IPS-20b (cell line): ENCODE measurements around the gene PPP1R9A.

Experiments
- H3K27ac ChIP-seq: one replicate; pipeline ENCODE4 v1.5.1; 2013; ENCODE audit warnings: low read length
- H3K27me3 ChIP-seq: 2 replicates; pipeline ENCODE4 v1.6.1; 2013; ENCODE audit warnings: mild to moderate bottlenecking, low read length, inconsistent platforms; ENCODE audit not compliant: insufficient read depth
- H3K36me3 ChIP-seq: 2 replicates; pipeline ENCODE4 v1.6.1; 2013; ENCODE audit warnings: low read depth, mild to moderate bottlenecking, inconsistent platforms, low read length, moderate library complexity; ENCODE audit not compliant: insufficient read depth
- H3K4me1 ChIP-seq: 2 replicates; pipeline ENCODE4 v1.6.1; 2013; ENCODE audit warnings: mild to moderate bottlenecking, control low read depth, inconsistent platforms, low read length, moderate library complexity; ENCODE audit not compliant: insufficient read depth
- H3K4me3 ChIP-seq: 2 replicates; pipeline ENCODE4 v1.5.1; 2013; ENCODE audit warnings: mild to moderate bottlenecking, low read length, inconsistent platforms
- H3K9ac ChIP-seq: 2 replicates; pipeline ENCODE4 v1.6.1; 2013; ENCODE audit warnings: low read depth, mild to moderate bottlenecking, inconsistent platforms, low read length, moderate library complexity
- H3K9me3 ChIP-seq: 2 replicates; pipeline ENCODE4 v1.6.1; 2013; ENCODE audit warnings: mild to moderate bottlenecking, low read depth, low read length, inconsistent platforms; ENCODE audit not compliant: insufficient read depth

PPP1R9A gene

GRCh38 chr7:95330961-95331337 lies 423.6 kb downstream of the PPP1R9A start:
- no peak overlapping the region for H3K9ac ChIP-seq
- H3K27me3 ChIP-seq = no peaks in the 10 kb centered on the region
- H3K4me3 ChIP-seq = no peak overlapping the region
- no peaks in the 10 kb centered on the region for H3K36me3 ChIP-seq
- peaks cover 10% of the 10 kb centered on the region; the same call in 1 of the 2 replicates for H3K4me1 ChIP-seq
- H3K9me3 ChIP-seq = no peaks in the 10 kb centered on the region
- H3K27ac ChIP-seq = no peak overlapping the region

- Histone ChIP-seq H3K4me3 (no peak overlapping the region), H3K36me3 (no peaks in the 10 kb centered on the region), H3K27me3 (no peaks in the 10 kb centered on the region), H3K4me1 (peaks cover 10% of the 10 kb centered on the region; the same call in 1 of the 2 replicates), H3K9me3 (no peaks in the 10 kb centered on the region), H3K9ac (no peak overlapping the region), H3K27ac (no peak overlapping the region)
These were observed 427.1 kb downstream of the PPP1R9A start for GRCh38 chr7:95334447-95334846.

- no peaks in the 10 kb centered on the region for H3K9me3 ChIP-seq
- H3K4me3 ChIP-seq = no peak overlapping the region
- H3K9ac ChIP-seq = no peak overlapping the region
- peaks cover 10% of the 10 kb centered on the region; the same call in 1 of the 2 replicates for H3K4me1 ChIP-seq
- H3K36me3 ChIP-seq = no peaks in the 10 kb centered on the region
- no peaks in the 10 kb centered on the region for H3K27me3 ChIP-seq
- H3K27ac ChIP-seq = no peak overlapping the region
These were observed 427.7 kb downstream of the PPP1R9A start for GRCh38 chr7:95335093-95335492.

GRCh38 chr7:95338832-95339231 lies 431.4 kb downstream of the PPP1R9A start:
- no peak overlapping the region for H3K27ac ChIP-seq
- H3K36me3 ChIP-seq = no peaks in the 10 kb centered on the region
- H3K4me1 ChIP-seq = peaks cover 8% of the 10 kb centered on the region; the same call in 1 of the 2 replicates
- H3K4me3 ChIP-seq = no peak overlapping the region
- no peaks in the 10 kb centered on the region for H3K27me3 ChIP-seq
- no peaks in the 10 kb centered on the region for H3K9me3 ChIP-seq
- H3K9ac ChIP-seq = no peak overlapping the region

GRCh38 chr7:95340491-95340890 lies 433.1 kb downstream of the PPP1R9A start:
- Histone ChIP-seq H3K9ac (no peak overlapping the region), H3K27me3 (no peaks in the 10 kb centered on the region), H3K4me3 (no peak overlapping the region), H3K9me3 (no peaks in the 10 kb centered on the region), H3K36me3 (no peaks in the 10 kb centered on the region), H3K27ac (no peak overlapping the region), H3K4me1 (peaks cover 8% of the 10 kb centered on the region; the same call in 1 of the 2 replicates)

- Histone ChIP-seq H3K9ac (no peak overlapping the region), H3K9me3 (no peaks in the 10 kb centered on the region), H3K27ac (no peak overlapping the region), H3K4me1 (peaks cover 8% of the 10 kb centered on the region; the same call in 1 of the 2 replicates), H3K27me3 (no peaks in the 10 kb centered on the region), H3K4me3 (no peak overlapping the region), H3K36me3 (no peaks in the 10 kb centered on the region)
These were observed 434.6 kb downstream of the PPP1R9A start for GRCh38 chr7:95342029-95342428.

- no peaks in the 10 kb centered on the region for H3K9me3 ChIP-seq
- H3K9ac ChIP-seq = no peak overlapping the region
- peaks cover 8% of the 10 kb centered on the region; the same call in 1 of the 2 replicates for H3K4me1 ChIP-seq
- no peak overlapping the region for H3K27ac ChIP-seq
- no peaks in the 10 kb centered on the region for H3K36me3 ChIP-seq
- no peak overlapping the region for H3K4me3 ChIP-seq
- no peaks in the 10 kb centered on the region for H3K27me3 ChIP-seq
These were observed 435.4 kb downstream of the PPP1R9A start for GRCh38 chr7:95342642-95343307.
